Renal cortical epithelial cell (primary cell): ENCODE measurements around the gene HLF. TPM values are rescaled to one million over a fixed set of nuclear protein-coding genes. Genes with fewer than 3 reads are reported as not detected.

Experiments used
- DNase-seq: peaks from one replicate; pipeline ENCODE4 v3.0.0-alpha.2; 2011; ENCODE audit warnings: low read depth
- total RNA-seq: library from RNA; depleted of rRNA; stranded (reverse); fragments of >200 nt; gene quantifications from 2 replicates; pipeline ENCODE4 v1.2.3, GENCODE V29; 2014

HLF gene
- total RNA-seq, 1 donor from 2014 or later: 1.9 TPM

- DNase-seq: peak; percentile 90
Measured at GRCh38 chr17:55275894-55276804, 11.4 kb downstream of the HLF start.

- DNase-seq: no peak
Measured at GRCh38 chr17:55278173-55278961, 13.6 kb downstream of the HLF start.

- no peak for DNase-seq
Measured at GRCh38 chr17:55279203-55279602, 14.4 kb downstream of the HLF start.

- no peak for DNase-seq
Measured at GRCh38 chr17:55279788-55280187, 15.0 kb downstream of the HLF start.

GRCh38 chr17:55280212-55280611 is 15.5 kb downstream of the HLF start:
- DNase-seq: no peak

- DNase-seq: no peak
Measured at GRCh38 chr17:55281649-55282378, 17.1 kb downstream of the HLF start.

GRCh38 chr17:55282379-55282702 is 17.6 kb downstream of the HLF start:
- no peak for DNase-seq

GRCh38 chr17:55282741-55283140 is 18.0 kb downstream of the HLF start:
- DNase-seq: no peak

GRCh38 chr17:55283256-55283965 is 18.7 kb downstream of the HLF start:
- DNase-seq: peak; percentile 94

- peak; percentile 98 for DNase-seq
Measured at GRCh38 chr17:55284001-55284884, 19.5 kb downstream of the HLF start.

- no peak for DNase-seq
Measured at GRCh38 chr17:55284944-55285339, 20.2 kb downstream of the HLF start.

GRCh38 chr17:55285340-55286301 is 20.9 kb downstream of the HLF start:
- peak; percentile 80 for DNase-seq

GRCh38 chr17:55286681-55287589 is 22.2 kb downstream of the HLF start:
- peak; percentile 94 for DNase-seq

- no peak for DNase-seq
Measured at GRCh38 chr17:55288356-55289105, 23.8 kb downstream of the HLF start.

- no peak for DNase-seq
Measured at GRCh38 chr17:55289106-55289446, 24.3 kb downstream of the HLF start.

- DNase-seq: no peak
Measured at GRCh38 chr17:55289978-55290377, 25.2 kb downstream of the HLF start.

GRCh38 chr17:55290492-55291113 is 25.8 kb downstream of the HLF start:
- no peak for DNase-seq
